HEK293T (cell line): ENCODE data around the gene PXDN.

Source experiments
- CTCF ChIA-PET: fragments of 350-600 bp; formaldehyde crosslinking; extraction: SDS; loops from one replicate; lab custom pipeline; 2021; ENCODE audit warnings: antibody characterized with exemption, inconsistent platforms; lab: Yijun Ruan, JAX
- POLR2A ChIA-PET: fragments of 350-600 bp; formaldehyde crosslinking; extraction: SDS; loops from one replicate; lab custom pipeline; 2020; ENCODE audit warnings: antibody characterized with exemption, inconsistent platforms; lab: Yijun Ruan, JAX
- DNase-seq: peaks from one replicate; pipeline ENCODE4 v3.0.0; 2012; ENCODE audit warnings: mixed read lengths; ENCODE audit errors: extremely low spot score
- ARNT ChIP-seq: fragments of 450-650 bp; IDR thresholded peaks from 2 replicates; pipeline ENCODE4 v1.6.1; 2017; ENCODE audit warnings: mild to moderate bottlenecking
- BHLHE40 ChIP-seq: fragments of 450-650 bp; IDR thresholded peaks from 2 replicates; pipeline ENCODE4 v1.6.1; 2016; ENCODE audit warnings: mild to moderate bottlenecking, moderate library complexity, borderline replicate concordance
- CTBP1 ChIP-seq: fragments of 450-650 bp; IDR thresholded peaks from 2 replicates; pipeline ENCODE4 v1.6.1; 2016; ENCODE audit warnings: borderline replicate concordance
- ELF4 ChIP-seq: fragments of 450-650 bp; IDR thresholded peaks from 2 replicates; pipeline ENCODE4 v1.6.1; 2017; ENCODE audit warnings: antibody characterized with exemption
- FOXA1 ChIP-seq: fragments of 450-650 bp; IDR thresholded peaks from 2 replicates; pipeline ENCODE4 v1.6.1; 2016; ENCODE audit warnings: mild to moderate bottlenecking
- FOXK2 ChIP-seq: fragments of 450-650 bp; IDR thresholded peaks from 2 replicates; pipeline ENCODE4 v1.6.1; 2016; ENCODE audit warnings: mild to moderate bottlenecking
- FOXM1 ChIP-seq: fragments of 450-650 bp; IDR thresholded peaks from 2 replicates; pipeline ENCODE4 v1.6.1; 2017; ENCODE audit warnings: mild to moderate bottlenecking, borderline replicate concordance
- HDGF ChIP-seq: fragments of 450-650 bp; IDR thresholded peaks from 2 replicates; pipeline ENCODE4 v1.6.1; 2017; ENCODE audit warnings: antibody characterized with exemption, borderline replicate concordance
- L3MBTL2 ChIP-seq: fragments of 450-650 bp; conservative IDR thresholded peaks from 2 replicates; pipeline ENCODE4 v1.6.1; 2016; ENCODE audit warnings: mild to moderate bottlenecking
- LEF1 ChIP-seq: fragments of 450-650 bp; IDR thresholded peaks from 2 replicates; pipeline ENCODE4 v1.6.1; 2017; ENCODE audit warnings: mild to moderate bottlenecking, borderline replicate concordance
- NFRKB ChIP-seq: fragments of 450-650 bp; IDR thresholded peaks from 2 replicates; pipeline ENCODE4 v1.6.1; 2016; ENCODE audit warnings: mild to moderate bottlenecking, moderate library complexity
- PKNOX1 ChIP-seq: fragments of 450-650 bp; IDR thresholded peaks from 2 replicates; pipeline ENCODE4 v1.6.1; 2016
- SP1 ChIP-seq: fragments of 450-650 bp; IDR thresholded peaks from 2 replicates; pipeline ENCODE4 v1.6.1; 2017
- SUZ12 ChIP-seq: fragments of 450-650 bp; IDR thresholded peaks from 2 replicates; pipeline ENCODE4 v1.6.1; 2016; ENCODE audit warnings: mild to moderate bottlenecking
- TARDBP ChIP-seq: fragments of 450-650 bp; IDR thresholded peaks from 2 replicates; pipeline ENCODE4 v1.6.1; 2016
- ZNF384 ChIP-seq: fragments of 450-650 bp; IDR thresholded peaks from 2 replicates; pipeline ENCODE4 v1.6.1; 2016

Gene PXDN

DNA sequence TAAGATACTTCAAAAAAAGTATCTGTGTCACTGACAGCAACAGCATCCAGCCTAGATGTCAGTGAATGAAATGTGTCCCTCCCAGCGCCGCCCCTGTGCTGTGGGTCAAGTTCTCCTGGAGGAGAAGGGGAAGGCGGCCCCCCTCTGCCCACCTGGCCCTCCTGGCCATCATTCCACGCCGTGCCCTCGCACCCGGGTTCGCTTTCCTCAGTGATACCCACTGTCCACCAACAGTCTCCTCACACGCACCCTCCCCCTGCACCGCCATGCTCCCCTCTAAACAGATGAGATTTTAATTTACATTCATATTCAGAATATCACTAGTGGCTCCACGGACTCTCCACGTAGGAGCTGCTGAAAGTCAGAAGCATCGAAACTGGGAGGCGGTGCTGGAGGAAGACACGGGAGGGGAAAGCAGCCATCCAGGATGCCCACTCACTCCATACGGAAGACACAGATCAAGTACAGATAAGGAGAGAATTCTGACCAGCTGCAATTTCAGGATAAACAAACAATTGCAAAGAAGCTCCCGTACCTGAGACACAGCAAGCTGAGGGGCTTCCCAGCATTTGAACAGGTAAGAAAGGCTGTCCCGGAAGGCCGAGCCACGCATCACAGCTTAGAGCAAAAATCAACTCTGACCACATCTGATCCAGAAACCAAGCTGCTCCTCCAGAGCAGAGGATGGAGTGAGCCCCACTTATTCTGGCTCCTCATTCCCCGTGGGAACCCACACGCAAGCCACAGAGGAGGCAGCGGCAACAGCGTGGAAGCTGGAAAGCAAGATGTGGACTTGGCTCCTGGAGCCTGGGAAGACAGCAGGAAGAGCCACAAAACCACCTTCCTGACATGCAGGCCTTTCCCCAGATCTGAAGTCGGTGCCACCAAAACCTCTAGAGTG lies 49.7 kb downstream of the PXDN start:
- POLR2A ChIA-PET: no interaction called here
- CTCF ChIA-PET: no interaction called here

DNA sequence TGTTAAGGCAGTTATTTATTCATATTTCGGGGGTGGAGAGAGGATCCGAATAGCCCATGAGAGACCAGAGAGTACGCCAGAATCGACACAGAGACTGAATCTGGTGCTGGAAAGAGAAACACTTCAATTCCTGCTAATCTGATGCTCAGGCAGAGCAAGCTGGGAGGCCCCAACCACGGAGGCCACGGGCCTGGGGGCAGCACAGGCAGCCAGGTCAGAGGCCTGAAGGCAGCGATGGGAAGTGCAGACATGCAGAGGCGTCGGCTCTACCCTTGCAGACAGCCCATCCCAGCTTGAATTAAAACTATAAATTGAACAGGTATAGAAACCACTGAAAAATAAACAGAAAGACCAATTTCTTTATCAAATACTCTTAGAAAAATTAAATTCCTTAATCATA lies 50.6 kb downstream of the PXDN start:
- DNase-seq: no peak
- CTCF ChIA-PET: no interaction called here
- POLR2A ChIA-PET: no interaction called here
- TF ChIP-seq LEF1 (no peak), FOXK2 (no peak), FOXA1 (no peak), PKNOX1 (no peak), FOXM1 (no peak), ARNT (no peak), NFRKB (no peak), HDGF (no peak), ZNF384 (no peak), ELF4 (no peak), BHLHE40 (no peak), CTBP1 (no peak)

More for the DNA sequence above, 49.7 kb downstream of the PXDN start:
- TF ChIP-seq L3MBTL2 (no peak), ZNF384 (no peak), NFRKB (no peak), FOXM1 (no peak), FOXK2 (no peak), PKNOX1 (no peak), CTBP1 (no peak), ELF4 (no peak), BHLHE40 (no peak), SP1 (no peak)
- no peak for DNase-seq

DNA sequence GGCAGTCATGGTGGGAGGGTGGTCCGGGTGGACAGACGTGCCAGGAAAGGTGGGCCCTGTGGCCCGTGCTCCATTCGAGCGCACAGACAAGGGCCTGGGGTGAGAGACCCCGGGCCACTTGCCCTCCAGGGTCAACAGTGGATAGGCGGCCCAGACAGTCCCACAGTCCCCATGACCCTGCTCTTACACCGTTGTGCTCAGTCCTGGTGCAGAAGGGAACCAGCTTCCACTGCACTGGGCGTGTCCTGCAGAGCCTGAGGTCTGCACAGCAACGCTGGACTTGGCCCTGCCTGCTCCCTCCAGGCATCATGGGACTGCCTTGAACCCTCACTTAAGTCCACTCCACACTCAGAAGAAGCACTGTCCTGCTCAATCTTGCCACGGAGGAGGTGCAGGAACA lies 52.0 kb downstream of the PXDN start:
- POLR2A ChIA-PET: no interaction called here
- DNase-seq: no peak
- CTCF ChIA-PET: interaction anchor here (1.1 kb wide), 1 partner anchor 50 kb away, joined by 3 read pairs; no protein-coding TSS in a partner anchor
- TF ChIP-seq CTBP1 (no peak), ELF4 (no peak), FOXK2 (no peak), LEF1 (no peak), L3MBTL2 (no peak), FOXM1 (no peak), PKNOX1 (no peak), SP1 (no peak), TARDBP (no peak), SUZ12 (no peak)

DNA sequence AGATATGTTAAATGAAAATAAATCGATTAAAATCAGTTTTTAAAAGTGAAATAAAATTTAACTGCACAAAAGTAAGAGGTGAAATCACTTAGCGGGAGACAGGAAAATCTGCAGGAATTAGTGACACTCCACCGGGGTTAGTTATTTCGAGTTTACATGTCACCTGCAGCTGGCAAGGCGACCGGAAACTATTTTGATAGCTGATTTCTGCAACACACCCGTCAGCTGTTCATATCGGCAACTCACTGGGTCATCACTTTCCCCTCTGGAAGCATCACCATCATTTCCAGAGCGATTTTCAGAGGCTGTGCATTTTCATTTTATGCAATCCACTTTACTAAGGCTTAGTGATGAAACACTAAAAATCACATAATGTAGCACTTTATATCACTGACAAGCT lies 52.9 kb downstream of the PXDN start:
- ChIA-PET CTCF (interaction anchor here (1.1 kb wide), 1 partner anchor 51 kb away, joined by 3 read pairs; no protein-coding TSS in a partner anchor), POLR2A (no interaction called here)
- TF ChIP-seq PKNOX1: no peak
- TF ChIP-seq FOXK2: no peak
- no peak for TF ChIP-seq LEF1
- TF ChIP-seq ARNT: no peak
- TF ChIP-seq CTBP1: no peak
- TF ChIP-seq SUZ12: no peak
- TF ChIP-seq SP1: no peak
- no peak for TF ChIP-seq TARDBP
- no peak for TF ChIP-seq FOXA1
- TF ChIP-seq HDGF: no peak
- no peak for TF ChIP-seq L3MBTL2
- TF ChIP-seq ELF4: no peak
- no peak for TF ChIP-seq ZNF384
- TF ChIP-seq FOXM1: no peak
- no peak for DNase-seq

- ChIA-PET POLR2A (no interaction called here), CTCF (no interaction called here)
- TF ChIP-seq ELF4: no peak
- TF ChIP-seq LEF1: no peak
- TF ChIP-seq PKNOX1: no peak
- no peak for TF ChIP-seq ZNF384
- TF ChIP-seq FOXK2: no peak
- no peak for TF ChIP-seq FOXM1
- no peak for TF ChIP-seq SUZ12
- TF ChIP-seq NFRKB: no peak
- DNase-seq: no peak
These were observed 54.1 kb downstream of the PXDN start for GRCh38 chr2:1690056-1690775.
